Parathyroid adenoma (tissue), 2 donors: ENCODE measurements around the gene MMP2.

Experiments used
- H2AFZ ChIP-seq: fragments of 300-600 bp; sonication (generic); one replicate; pipeline ENCODE4 v1.7.0; 2017; ENCODE audit warnings: antibody characterized with exemption, mild to moderate bottlenecking
- H3K27ac ChIP-seq: fragments of 300-600 bp; sonication (generic); one replicate; pipeline ENCODE4 v1.7.0; 2017
- H3K27me3 ChIP-seq: fragments of 300-600 bp; sonication (generic); one replicate; pipeline ENCODE4 v1.7.0; 2017; ENCODE audit warnings: low read length; ENCODE audit not compliant: control insufficient read depth, insufficient read depth
- H3K36me3 ChIP-seq: fragments of 300-600 bp; sonication (generic); one replicate; pipeline ENCODE4 v1.7.0; 2017; ENCODE audit warnings: low read length; ENCODE audit not compliant: control insufficient read depth, insufficient read depth
- H3K4me1 ChIP-seq: fragments of 300-600 bp; sonication (generic); one replicate; pipeline ENCODE4 v1.7.0; 2017; ENCODE audit warnings: control low read depth
- H3K4me2 ChIP-seq: fragments of 300-600 bp; sonication (generic); one replicate; pipeline ENCODE4 v1.7.0; 2017; ENCODE audit warnings: low read length
- H3K4me3 ChIP-seq: fragments of 300-600 bp; sonication (generic); one replicate; pipeline ENCODE4 v1.7.0; 2017; ENCODE audit warnings: low read depth, low read length
- H3K79me2 ChIP-seq: fragments of 300-600 bp; sonication (generic); one replicate; pipeline ENCODE4 v1.7.0; 2017; ENCODE audit warnings: control low read depth
- H3K9ac ChIP-seq: fragments of 300-600 bp; sonication (generic); one replicate; pipeline ENCODE4 v1.7.0; 2017; ENCODE audit warnings: mild to moderate bottlenecking
- H3K9me3 ChIP-seq: fragments of 300-600 bp; sonication (generic); one replicate; pipeline ENCODE4 v1.7.0; 2017; ENCODE audit warnings: low read length; ENCODE audit not compliant: control insufficient read depth
- TF ChIP-seq, protein P1 (sequence below): fragments of 300-600 bp; sonication (generic); IDR thresholded peaks from one replicate; pipeline ENCODE4 v1.7.0; 2017; ENCODE audit warnings: antibody characterized with exemption, mild to moderate bottlenecking
- donor health status: primary hyperparathyroidism.

Gene MMP2

DNA sequence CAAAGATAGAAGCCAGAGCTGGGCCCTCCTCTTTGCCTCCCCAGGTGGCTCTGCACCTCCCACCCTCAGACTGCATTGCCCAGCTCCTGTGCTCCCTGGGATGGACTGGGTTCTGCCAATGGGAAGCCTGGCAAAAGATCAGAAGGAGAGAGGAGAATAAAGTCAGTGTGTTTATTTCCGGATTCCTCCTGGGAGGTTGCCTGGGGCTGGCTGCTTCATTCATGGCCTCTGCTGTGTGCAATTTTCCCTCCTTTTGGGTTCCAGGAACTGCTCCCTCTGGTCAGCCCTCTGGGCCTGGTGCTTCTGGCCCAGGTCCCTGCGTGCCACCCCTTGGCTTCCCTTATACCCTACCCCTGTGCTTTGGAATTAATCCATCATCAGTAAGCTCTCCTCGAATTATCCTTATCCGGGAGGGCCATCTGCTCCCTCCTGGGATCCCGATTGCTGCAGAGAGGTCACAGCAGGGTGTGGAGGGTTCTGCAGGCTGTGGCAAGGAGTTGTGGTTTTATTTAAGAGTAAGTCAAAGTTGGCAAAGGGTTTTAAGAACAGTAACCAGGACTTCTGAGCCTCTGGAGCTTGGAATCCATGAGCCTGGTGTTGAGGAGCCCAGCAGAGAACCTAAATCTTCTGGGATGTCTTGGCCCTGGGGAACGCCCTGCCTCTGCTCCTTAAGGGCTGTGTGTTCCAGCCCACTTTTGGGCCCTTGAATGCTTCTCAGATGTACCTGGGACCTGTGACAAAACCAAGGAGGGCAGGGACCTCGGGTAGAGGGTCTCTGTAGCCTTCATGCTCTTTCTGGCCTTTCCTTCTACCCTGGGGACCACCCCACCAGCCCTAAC lies 8.2 kb upstream of the MMP2 start:
- Histone ChIP-seq H3K9ac (no peak overlapping the region), H3K9me3 (no peaks in the 10 kb centered on the region), H3K36me3 (no peaks in the 10 kb centered on the region), H3K27me3 (no peaks in the 10 kb centered on the region), H3K79me2 (no peaks in the 10 kb centered on the region), H3K4me2 (no peak overlapping the region), H2AFZ (no peak overlapping the region), H3K4me1 (no peaks in the 10 kb centered on the region), H3K4me3 (no peak overlapping the region), H3K27ac (no peak overlapping the region)
- TF ChIP-seq, protein P1, sequence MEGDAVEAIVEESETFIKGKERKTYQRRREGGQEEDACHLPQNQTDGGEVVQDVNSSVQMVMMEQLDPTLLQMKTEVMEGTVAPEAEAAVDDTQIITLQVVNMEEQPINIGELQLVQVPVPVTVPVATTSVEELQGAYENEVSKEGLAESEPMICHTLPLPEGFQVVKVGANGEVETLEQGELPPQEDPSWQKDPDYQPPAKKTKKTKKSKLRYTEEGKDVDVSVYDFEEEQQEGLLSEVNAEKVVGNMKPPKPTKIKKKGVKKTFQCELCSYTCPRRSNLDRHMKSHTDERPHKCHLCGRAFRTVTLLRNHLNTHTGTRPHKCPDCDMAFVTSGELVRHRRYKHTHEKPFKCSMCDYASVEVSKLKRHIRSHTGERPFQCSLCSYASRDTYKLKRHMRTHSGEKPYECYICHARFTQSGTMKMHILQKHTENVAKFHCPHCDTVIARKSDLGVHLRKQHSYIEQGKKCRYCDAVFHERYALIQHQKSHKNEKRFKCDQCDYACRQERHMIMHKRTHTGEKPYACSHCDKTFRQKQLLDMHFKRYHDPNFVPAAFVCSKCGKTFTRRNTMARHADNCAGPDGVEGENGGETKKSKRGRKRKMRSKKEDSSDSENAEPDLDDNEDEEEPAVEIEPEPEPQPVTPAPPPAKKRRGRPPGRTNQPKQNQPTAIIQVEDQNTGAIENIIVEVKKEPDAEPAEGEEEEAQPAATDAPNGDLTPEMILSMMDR = no peak

DNA sequence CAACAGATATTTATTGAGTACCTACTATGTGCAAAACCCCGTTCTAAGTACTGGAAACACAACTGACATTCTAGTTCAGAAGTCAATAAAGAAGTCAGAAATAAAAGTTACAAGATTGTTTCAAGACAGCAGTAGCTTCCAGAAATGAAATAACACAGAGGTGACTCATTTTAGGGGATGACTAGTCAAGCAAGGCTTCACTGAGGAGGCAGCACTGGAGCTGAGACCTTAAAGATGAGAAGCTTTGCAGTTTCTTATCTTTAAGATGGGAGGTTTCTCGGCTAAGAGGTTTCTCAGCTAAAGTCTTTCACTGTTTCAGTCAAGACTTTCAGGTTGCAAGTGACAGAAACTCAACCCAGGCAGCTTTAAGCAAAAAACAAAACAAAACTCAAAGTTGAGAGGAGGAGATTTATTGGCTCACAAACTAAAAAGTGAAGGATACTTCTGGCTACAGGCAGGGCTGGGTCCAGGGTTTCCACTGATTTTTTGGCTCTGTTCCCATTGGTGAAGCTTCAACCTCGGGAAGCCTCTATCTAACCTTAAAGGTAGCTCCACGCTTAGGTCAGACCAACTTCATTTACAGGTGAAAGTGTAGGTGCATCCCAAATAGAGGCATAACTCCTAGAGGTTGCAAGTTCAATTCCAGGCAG lies 7.4 kb upstream of the MMP2 start:
- H3K4me2 ChIP-seq = no peak overlapping the region
- H2AFZ ChIP-seq = no peak overlapping the region
- H3K79me2 ChIP-seq = no peaks in the 10 kb centered on the region
- H3K9me3 ChIP-seq = no peaks in the 10 kb centered on the region
- no peaks in the 10 kb centered on the region for H3K27me3 ChIP-seq
- no peak overlapping the region for H3K27ac ChIP-seq
- no peak overlapping the region for H3K9ac ChIP-seq
- H3K4me3 ChIP-seq = no peak overlapping the region
- no peaks in the 10 kb centered on the region for H3K36me3 ChIP-seq
- no peaks in the 10 kb centered on the region for H3K4me1 ChIP-seq
- TF ChIP-seq, protein P1 = no peak

DNA sequence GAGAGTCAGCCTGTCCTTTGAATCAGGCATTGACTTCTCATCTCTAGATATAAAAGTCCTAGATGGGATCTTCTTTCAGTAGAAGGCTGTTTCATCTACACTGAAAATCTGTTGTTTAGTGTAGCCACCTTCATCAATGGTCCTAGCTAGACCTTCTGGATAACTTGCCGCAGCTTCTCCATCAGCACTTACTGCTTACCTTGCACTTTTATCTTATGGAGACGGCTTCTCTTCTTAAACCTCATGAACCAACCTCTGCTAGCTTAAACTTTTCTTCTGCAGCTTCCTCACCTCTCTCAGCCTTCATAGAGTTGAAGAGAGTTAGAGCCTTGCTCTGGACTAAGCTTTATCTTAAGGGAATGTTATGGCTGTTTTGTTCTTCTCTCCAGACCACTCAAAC lies 5.4 kb upstream of the MMP2 start:
- TF ChIP-seq, protein P1 = no peak
- H3K79me2 ChIP-seq = no peaks in the 10 kb centered on the region
- H3K9me3 ChIP-seq = no peaks in the 10 kb centered on the region
- no peak overlapping the region for H3K4me2 ChIP-seq
- H3K27me3 ChIP-seq = no peaks in the 10 kb centered on the region
- no peak overlapping the region for H3K27ac ChIP-seq
- no peaks in the 10 kb centered on the region for H3K36me3 ChIP-seq
- H3K4me1 ChIP-seq = no peaks in the 10 kb centered on the region
- H3K9ac ChIP-seq = no peak overlapping the region
- H3K4me3 ChIP-seq = no peak overlapping the region
- H2AFZ ChIP-seq = no peak overlapping the region

DNA sequence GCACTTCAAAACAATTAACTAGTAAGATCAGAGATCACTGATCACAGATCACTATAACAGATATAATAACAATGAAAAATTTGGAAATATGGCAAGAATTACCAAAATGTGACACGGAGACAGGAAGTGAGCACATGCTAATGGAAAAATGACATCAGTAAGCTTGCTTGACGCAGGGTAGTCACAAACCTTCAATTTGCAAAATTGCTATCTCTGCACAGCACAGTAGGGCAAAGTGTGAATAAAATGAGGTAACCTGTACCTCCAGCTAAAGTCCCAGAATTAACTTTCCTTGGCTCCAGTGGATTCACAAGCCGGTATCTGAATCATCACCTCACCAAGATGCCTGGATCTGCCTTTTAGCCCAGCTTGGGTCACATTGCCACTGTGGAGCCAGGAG lies 4.2 kb upstream of the MMP2 start:
- Histone ChIP-seq H3K4me2 (no peak overlapping the region), H3K9me3 (no peaks in the 10 kb centered on the region), H3K27ac (no peak overlapping the region), H3K4me3 (no peak overlapping the region), H2AFZ (no peak overlapping the region), H3K4me1 (no peaks in the 10 kb centered on the region), H3K27me3 (no peaks in the 10 kb centered on the region), H3K9ac (no peak overlapping the region), H3K79me2 (no peaks in the 10 kb centered on the region), H3K36me3 (no peaks in the 10 kb centered on the region)
- TF ChIP-seq, protein P1 = no peak
